Activated naive CD4-positive, alpha-beta T cell treated with anti-CD3 and anti-CD28 coated beads for 36 hours (primary cell): Measurements from ENCODE around the gene RNF169. TPM values are rescaled to one million over a fixed set of nuclear protein-coding genes. Genes with fewer than 3 reads are reported as not detected.

Experiments used
- CTCF ChIA-PET: fragments of 350-600 bp; sonication (Branson Sonifier 250); formaldehyde crosslinking; loops from one replicate; lab custom pipeline; 2021; ENCODE audit warnings: antibody characterized with exemption; lab: Charles Lee
- DNase-seq: peaks from one replicate; pipeline ENCODE4 v3.0.0-alpha.2; 2020
- H3K27ac Mint-ChIP-seq: one replicate; pipeline ENCODE4 v1.8.0; 2021; ENCODE audit warnings: mild to moderate bottlenecking, mixed read lengths
- H3K27me3 Mint-ChIP-seq: one replicate; pipeline ENCODE4 v1.8.0; 2021; ENCODE audit warnings: low read depth, mixed read lengths
- H3K36me3 Mint-ChIP-seq: one replicate; pipeline ENCODE4 v1.8.0; 2021; ENCODE audit warnings: low read depth, mixed read lengths
- H3K4me1 Mint-ChIP-seq: one replicate; pipeline ENCODE4 v1.8.0; 2021; ENCODE audit warnings: low read depth, mixed read lengths
- H3K4me3 Mint-ChIP-seq: one replicate; pipeline ENCODE4 v1.8.0; 2021; ENCODE audit warnings: mild to moderate bottlenecking, moderate library complexity, mixed read lengths
- H3K9me3 Mint-ChIP-seq: one replicate; pipeline ENCODE4 v1.8.0; 2021; ENCODE audit warnings: mixed read lengths
- intact Hi-C: fragments of 100-400 bp; cut with micrococcal nuclease; formaldehyde crosslinking; loops from one replicate; pipeline ENCODE4 v1.15.1; 2023
- total RNA-seq, 2 experiments: library from RNA; stranded (reverse); gene quantifications; one replicate each; pipeline ENCODE4 v1.2.3, GENCODE V29; 2021

Gene RNF169
- total RNA-seq, 2 experiments from 2014 or later: 15.8 to 16.0 TPM

- peaks cover 2% of the 10 kb centered on the region for H3K36me3 Mint-ChIP-seq
- no peak overlapping the region for H3K27ac Mint-ChIP-seq
- no peaks in the 10 kb centered on the region for H3K27me3 Mint-ChIP-seq
- no peak overlapping the region for H3K4me3 Mint-ChIP-seq
- no peak for DNase-seq
- intact Hi-C loops: no loop called here
- peaks cover 14% of the 10 kb centered on the region for H3K4me1 Mint-ChIP-seq
- CTCF ChIA-PET: interaction anchor here (0.6 kb wide), 1 partner anchor 144 kb away, joined by 4 read pairs; no protein-coding TSS in a partner anchor
- no peaks in the 10 kb centered on the region for H3K9me3 Mint-ChIP-seq
These were observed 27.9 kb downstream of the RNF169 start for GRCh38 chr11:74776546-74776945.

GRCh38 chr11:74777038-74777437 is 28.4 kb downstream of the RNF169 start:
- Mint-ChIP-seq H3K27ac (no peak overlapping the region), H3K9me3 (no peaks in the 10 kb centered on the region), H3K4me1 (peaks cover 14% of the 10 kb centered on the region), H3K27me3 (no peaks in the 10 kb centered on the region), H3K36me3 (peaks cover 2% of the 10 kb centered on the region), H3K4me3 (no peak overlapping the region)
- intact Hi-C loops: no loop called here
- CTCF ChIA-PET: no interaction called here
- DNase-seq: no peak

GRCh38 chr11:74777877-74778276 is 29.2 kb downstream of the RNF169 start:
- H3K36me3 Mint-ChIP-seq: peaks cover 2% of the 10 kb centered on the region
- H3K9me3 Mint-ChIP-seq: no peaks in the 10 kb centered on the region
- DNase-seq: no peak
- H3K27ac Mint-ChIP-seq: no peak overlapping the region
- no peak overlapping the region for H3K4me3 Mint-ChIP-seq
- intact Hi-C loops: no loop called here
- H3K27me3 Mint-ChIP-seq: no peaks in the 10 kb centered on the region
- CTCF ChIA-PET: no interaction called here
- peaks cover 17% of the 10 kb centered on the region for H3K4me1 Mint-ChIP-seq

- H3K4me1 Mint-ChIP-seq: peaks cover 24% of the 10 kb centered on the region
- no peak overlapping the region for H3K4me3 Mint-ChIP-seq
- no peak overlapping the region for H3K27ac Mint-ChIP-seq
- no peaks in the 10 kb centered on the region for H3K27me3 Mint-ChIP-seq
- H3K36me3 Mint-ChIP-seq: peaks cover 2% of the 10 kb centered on the region
- DNase-seq: no peak
- intact Hi-C loops: no loop called here
- CTCF ChIA-PET: no interaction called here
- no peaks in the 10 kb centered on the region for H3K9me3 Mint-ChIP-seq
These were observed 29.9 kb downstream of the RNF169 start for GRCh38 chr11:74778581-74778980.

GRCh38 chr11:74780248-74781005 is 31.8 kb downstream of the RNF169 start:
- H3K4me1 Mint-ChIP-seq: peaks cover 34% of the 10 kb centered on the region
- no peaks in the 10 kb centered on the region for H3K27me3 Mint-ChIP-seq
- H3K4me3 Mint-ChIP-seq: no peak overlapping the region
- no peaks in the 10 kb centered on the region for H3K9me3 Mint-ChIP-seq
- CTCF ChIA-PET: interaction anchor here (0.9 to 1.8 kb wide), 2 partner anchors 11 to 461 kb away, joined by 3 to 4 read pairs; no protein-coding TSS in a partner anchor
- intact Hi-C loops: no loop called here
- no peak for DNase-seq
- no peak overlapping the region for H3K27ac Mint-ChIP-seq
- peaks cover 2% of the 10 kb centered on the region for H3K36me3 Mint-ChIP-seq

GRCh38 chr11:74783241-74783871 is 34.7 kb downstream of the RNF169 start:
- H3K27ac Mint-ChIP-seq: no peak overlapping the region
- no peaks in the 10 kb centered on the region for H3K9me3 Mint-ChIP-seq
- peaks cover 24% of the 10 kb centered on the region for H3K4me1 Mint-ChIP-seq
- no peaks in the 10 kb centered on the region for H3K27me3 Mint-ChIP-seq
- intact Hi-C loops: loop anchor here (2.0 kb wide), 2 partner anchors 15 to 35 kb away; partner anchors contain the start of gene RNF169
- CTCF ChIA-PET: interaction anchor here (0.7 to 1.3 kb wide), 3 partner anchors 44 to 812 kb away, joined by 3 to 4 read pairs (median 3); no protein-coding TSS in a partner anchor
- peak; percentile 18 for DNase-seq
- H3K36me3 Mint-ChIP-seq: peaks cover 2% of the 10 kb centered on the region
- no peak overlapping the region for H3K4me3 Mint-ChIP-seq

- H3K9me3 Mint-ChIP-seq: no peaks in the 10 kb centered on the region
- no peak overlapping the region for H3K4me3 Mint-ChIP-seq
- intact Hi-C loops: no loop called here
- no peak overlapping the region for H3K27ac Mint-ChIP-seq
- no peaks in the 10 kb centered on the region for H3K27me3 Mint-ChIP-seq
- DNase-seq: no peak
- peaks cover 22% of the 10 kb centered on the region for H3K4me1 Mint-ChIP-seq
- H3K36me3 Mint-ChIP-seq: peaks cover 2% of the 10 kb centered on the region
- CTCF ChIA-PET: no interaction called here
These were observed 35.6 kb downstream of the RNF169 start for GRCh38 chr11:74784234-74784633.

GRCh38 chr11:74784726-74785125 is 36.1 kb downstream of the RNF169 start:
- intact Hi-C loops: no loop called here
- CTCF ChIA-PET: no interaction called here
- no peak overlapping the region for H3K27ac Mint-ChIP-seq

GRCh38 chr11:74786574-74786973 is 37.9 kb downstream of the RNF169 start:
- no peak for DNase-seq
- Mint-ChIP-seq H3K27me3 (no peaks in the 10 kb centered on the region), H3K36me3 (peaks cover 22% of the 10 kb centered on the region), H3K9me3 (no peaks in the 10 kb centered on the region), H3K27ac (no peak overlapping the region), H3K4me3 (no peak overlapping the region), H3K4me1 (peaks cover 21% of the 10 kb centered on the region)
- CTCF ChIA-PET: no interaction called here
- intact Hi-C loops: no loop called here

More at GRCh38 chr11:74784726-74785125, 36.1 kb downstream of the RNF169 start:
- no peaks in the 10 kb centered on the region for H3K27me3 Mint-ChIP-seq
- no peak for DNase-seq
- no peak overlapping the region for H3K4me3 Mint-ChIP-seq
- H3K9me3 Mint-ChIP-seq: no peaks in the 10 kb centered on the region
- peaks cover 21% of the 10 kb centered on the region for H3K4me1 Mint-ChIP-seq
- H3K36me3 Mint-ChIP-seq: peaks cover 5% of the 10 kb centered on the region

GRCh38 chr11:74791333-74792100 is 42.9 kb downstream of the RNF169 start:
- no peaks in the 10 kb centered on the region for H3K27me3 Mint-ChIP-seq
- H3K9me3 Mint-ChIP-seq: no peaks in the 10 kb centered on the region
- no peak overlapping the region for H3K27ac Mint-ChIP-seq
- CTCF ChIA-PET: interaction anchor here (0.7 kb wide), 1 partner anchor 441 kb away, joined by 4 read pairs; no protein-coding TSS in a partner anchor
- H3K36me3 Mint-ChIP-seq: peaks cover 49% of the 10 kb centered on the region
- H3K4me3 Mint-ChIP-seq: no peak overlapping the region
- no peaks in the 10 kb centered on the region for H3K4me1 Mint-ChIP-seq
- DNase-seq: no peak
- intact Hi-C loops: no loop called here

- H3K9me3 Mint-ChIP-seq: no peaks in the 10 kb centered on the region
- no peak for DNase-seq
- H3K36me3 Mint-ChIP-seq: peaks cover 6% of the 10 kb centered on the region
- no peak overlapping the region for H3K4me3 Mint-ChIP-seq
- intact Hi-C loops: no loop called here
- CTCF ChIA-PET: no interaction called here
- H3K27ac Mint-ChIP-seq: no peak overlapping the region
- no peaks in the 10 kb centered on the region for H3K27me3 Mint-ChIP-seq
- peaks cover 12% of the 10 kb centered on the region for H3K4me1 Mint-ChIP-seq
These were observed 57.6 kb downstream of the RNF169 start for GRCh38 chr11:74806267-74806666.

- Mint-ChIP-seq H3K9me3 (no peaks in the 10 kb centered on the region), H3K4me1 (peaks cover 8% of the 10 kb centered on the region), H3K27ac (no peak overlapping the region), H3K4me3 (no peak overlapping the region), H3K36me3 (peaks cover 11% of the 10 kb centered on the region), H3K27me3 (no peaks in the 10 kb centered on the region)
- CTCF ChIA-PET: no interaction called here
- intact Hi-C loops: no loop called here
- DNase-seq: no peak
These were observed 61.2 kb downstream of the RNF169 start for GRCh38 chr11:74809801-74810200.
